Measurements from ENCODE around the gene HOXB6.
A peak's percentile ranks its signal among the peaks of the same experiment; 100 is the strongest.

HOXB6 gene

DNA sequence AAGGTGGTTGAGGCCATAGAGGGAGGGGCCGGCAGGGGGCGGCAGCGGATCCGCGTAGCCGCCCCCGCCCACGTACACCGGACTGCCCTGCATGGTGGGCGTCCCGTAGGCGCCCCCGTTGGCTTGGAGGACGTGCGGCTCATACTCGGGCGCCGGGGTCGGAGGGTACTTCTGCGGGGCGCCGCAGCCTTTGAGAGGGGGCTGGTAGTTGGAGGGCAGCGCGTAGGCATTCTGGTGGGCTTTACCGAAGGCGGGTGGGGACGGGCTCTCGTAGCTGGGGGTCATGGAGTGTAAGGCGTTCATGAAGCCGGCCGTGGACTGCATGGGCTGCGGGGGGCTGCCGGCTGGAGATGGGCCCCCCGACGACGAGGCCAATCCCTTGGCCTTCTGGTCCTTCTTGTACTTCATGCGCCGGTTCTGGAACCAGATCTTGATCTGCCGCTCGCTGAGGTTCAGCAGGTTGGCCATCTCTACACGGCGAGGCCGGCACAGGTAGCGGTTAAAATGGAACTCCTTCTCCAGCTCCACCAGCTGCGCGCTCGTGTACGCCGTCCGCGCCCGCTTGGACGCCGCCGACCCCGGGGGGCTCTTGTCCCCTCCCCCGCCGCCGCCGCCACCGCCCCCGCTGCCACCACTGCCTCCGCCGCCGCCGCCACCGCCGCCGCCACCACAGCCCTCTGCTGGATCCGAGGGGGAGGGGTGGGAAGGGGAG, 54.1 kb downstream of the HOXB6 start:
- H3K4me1 ChIP-seq (ENCODE audit: control extremely low read depth in 1 of 4, control insufficient read depth in 4 of 4, insufficient read depth in 4 of 4, low read length in 3 of 4), result peaks cover 15 to 60% (median 46%) of the 10 kb centered on the region in 4 experiments
- CTCF ChIA-PET, result interaction anchor here (1.5 to 2.1 kb wide), 2 partner anchors 9 to 37 kb away, joined by 3 to 5 read pairs; no protein-coding TSS in a partner anchor
- H3K9me3 ChIP-seq (ENCODE audit: control extremely low read depth in 1 of 5, control insufficient read depth in 4 of 5, insufficient read depth in 2 of 5, low read depth in 1 of 5, low read length in 4 of 5), result no peaks in the 10 kb centered on the region
- no peak overlapping the region for H3K4me3 ChIP-seq (ENCODE audit: control insufficient read depth in 1 of 7, extremely low read depth in 1 of 7, insufficient read depth in 4 of 7, low read depth in 2 of 7, low read length in 6 of 7)
- H3K27me3 ChIP-seq (replicated peaks in 2 of 5; ENCODE audit: control insufficient read depth in 4 of 5, insufficient read depth in 5 of 5, low read length in 4 of 5), result no peaks in the 10 kb centered on the region
- no peak overlapping the region for H3K27ac ChIP-seq (ENCODE audit: insufficient read depth in 1 of 2, low read depth in 1 of 2, low read length in 2 of 2, poor library complexity in 1 of 2, severe bottlenecking in 2 of 2)
- POLR2A ChIA-PET, result no interaction called here
- H3K36me3 ChIP-seq (ENCODE audit: control insufficient read depth in 4 of 4, insufficient read depth in 4 of 4, low read length in 3 of 4), result peaks cover 5 to 42% (median 24%) of the 10 kb centered on the region in 4 experiments
- DNase-seq, result no peak
- WGBS (ENCODE audit: insufficient coverage), result 98% methylated on average over 45 of the region's 70 CpGs

DNA sequence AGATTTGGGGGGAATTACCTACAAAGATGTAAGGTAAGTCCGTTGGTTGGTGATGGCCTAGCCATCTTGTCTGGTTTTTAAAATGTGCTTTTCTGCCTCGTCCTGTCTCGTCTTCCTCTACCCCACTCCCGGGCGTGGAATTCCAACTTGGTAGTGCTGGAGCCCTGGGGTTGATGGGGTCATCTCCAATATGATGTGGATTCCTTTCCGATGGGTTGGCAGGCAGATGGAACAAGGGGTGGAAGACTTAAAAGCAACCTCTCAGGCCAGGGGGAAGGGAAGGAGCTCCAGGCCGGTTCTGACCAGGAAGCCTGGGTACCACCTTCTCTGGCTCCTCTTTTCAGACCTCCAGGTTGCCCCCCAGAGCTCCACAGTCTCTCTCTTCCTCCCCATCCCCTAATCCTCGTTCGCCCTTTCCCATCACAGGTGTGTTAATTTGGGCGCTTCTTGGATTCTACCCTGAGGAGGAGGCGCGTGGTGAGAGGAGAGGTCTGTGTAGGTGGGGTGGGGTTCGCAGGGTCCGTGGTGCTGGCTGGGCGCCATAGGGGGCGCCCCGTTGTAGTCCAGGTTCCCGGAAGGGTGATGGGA, 54.8 kb downstream of the HOXB6 start:
- H3K27me3 ChIP-seq (replicated peaks in 2 of 5; ENCODE audit: control insufficient read depth in 4 of 5, insufficient read depth in 5 of 5, low read length in 4 of 5), result no peaks in the 10 kb centered on the region
- WGBS (ENCODE audit: insufficient coverage), result 100% methylated on average over 14 of the region's 18 CpGs
- no peak overlapping the region for H3K4me3 ChIP-seq (ENCODE audit: control insufficient read depth in 1 of 7, extremely low read depth in 1 of 7, insufficient read depth in 4 of 7, low read depth in 2 of 7, low read length in 6 of 7)
- H3K36me3 ChIP-seq (ENCODE audit: control insufficient read depth in 4 of 4, insufficient read depth in 4 of 4, low read length in 3 of 4), result peaks cover 5 to 42% (median 24%) of the 10 kb centered on the region in 4 experiments
- H3K27ac ChIP-seq (ENCODE audit: insufficient read depth in 1 of 2, low read depth in 1 of 2, low read length in 2 of 2, poor library complexity in 1 of 2, severe bottlenecking in 2 of 2), result no peak overlapping the region
- DNase-seq, result no peak
- ChIA-PET POLR2A (no interaction called here), CTCF (interaction anchor here (1.5 to 2.1 kb wide), 6 partner anchors 10 to 68 kb away, joined by 3 to 9 read pairs (median 4); no protein-coding TSS in a partner anchor)
- H3K9me3 ChIP-seq (ENCODE audit: control extremely low read depth in 1 of 5, control insufficient read depth in 4 of 5, insufficient read depth in 2 of 5, low read depth in 1 of 5, low read length in 4 of 5), result no peaks in the 10 kb centered on the region
- peaks cover 21 to 62% (median 47%) of the 10 kb centered on the region in 4 experiments for H3K4me1 ChIP-seq (ENCODE audit: control extremely low read depth in 1 of 4, control insufficient read depth in 4 of 4, insufficient read depth in 4 of 4, low read length in 3 of 4)

DNA sequence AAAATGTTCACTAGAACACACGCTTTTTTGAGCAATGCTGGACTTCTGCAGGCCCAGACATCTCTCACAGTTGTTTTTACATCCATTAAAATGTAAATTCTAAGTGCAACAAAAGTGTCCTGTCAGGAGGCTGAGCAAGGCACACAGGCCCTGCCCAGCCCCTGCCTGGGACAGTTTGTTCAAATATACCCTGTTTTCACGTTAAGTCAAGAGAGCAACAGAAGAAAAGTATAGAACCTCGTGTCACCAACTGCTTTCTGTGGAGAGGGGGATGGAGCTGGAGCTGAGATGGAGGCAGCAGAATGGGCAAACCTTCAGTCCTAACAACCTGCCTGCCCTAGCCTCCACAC, 55.5 kb downstream of the HOXB6 start:
- ChIA-PET CTCF (interaction anchor here (0.7 to 3.6 kb wide), 11 partner anchors 8 to 67 kb away, joined by 3 to 16 read pairs (median 5); partner anchors contain the start of gene HOXB5), POLR2A (interaction anchor here (0.7 to 0.8 kb wide), 2 partner anchors 8 to 15 kb away, joined by 3 read pairs; no protein-coding TSS in a partner anchor)
- Histone ChIP-seq H3K27me3 (replicated peaks in 2 of 5; ENCODE audit: control insufficient read depth in 4 of 5, insufficient read depth in 5 of 5, low read length in 4 of 5) (no peaks in the 10 kb centered on the region), H3K36me3 (ENCODE audit: control insufficient read depth in 4 of 4, insufficient read depth in 4 of 4, low read length in 3 of 4) (peaks cover 5 to 37% (median 23%) of the 10 kb centered on the region in 4 experiments), H3K4me3 (ENCODE audit: control insufficient read depth in 1 of 7, extremely low read depth in 1 of 7, insufficient read depth in 4 of 7, low read depth in 2 of 7, low read length in 6 of 7) (no peak overlapping the region), H3K4me1 (ENCODE audit: control extremely low read depth in 1 of 4, control insufficient read depth in 4 of 4, insufficient read depth in 4 of 4, low read length in 3 of 4) (peaks cover 22 to 58% (median 45%) of the 10 kb centered on the region in 4 experiments), H3K27ac (ENCODE audit: insufficient read depth in 1 of 2, low read depth in 1 of 2, low read length in 2 of 2, poor library complexity in 1 of 2, severe bottlenecking in 2 of 2) (peak overlapping the region in 1 of 2 experiments; percentile 95), H3K9me3 (ENCODE audit: control extremely low read depth in 1 of 5, control insufficient read depth in 4 of 5, insufficient read depth in 2 of 5, low read depth in 1 of 5, low read length in 4 of 5) (no peaks in the 10 kb centered on the region)
- 80% methylated on average over 1 of the region's 3 CpGs for WGBS (ENCODE audit: insufficient coverage)
- DNase-seq, result no peak

DNA sequence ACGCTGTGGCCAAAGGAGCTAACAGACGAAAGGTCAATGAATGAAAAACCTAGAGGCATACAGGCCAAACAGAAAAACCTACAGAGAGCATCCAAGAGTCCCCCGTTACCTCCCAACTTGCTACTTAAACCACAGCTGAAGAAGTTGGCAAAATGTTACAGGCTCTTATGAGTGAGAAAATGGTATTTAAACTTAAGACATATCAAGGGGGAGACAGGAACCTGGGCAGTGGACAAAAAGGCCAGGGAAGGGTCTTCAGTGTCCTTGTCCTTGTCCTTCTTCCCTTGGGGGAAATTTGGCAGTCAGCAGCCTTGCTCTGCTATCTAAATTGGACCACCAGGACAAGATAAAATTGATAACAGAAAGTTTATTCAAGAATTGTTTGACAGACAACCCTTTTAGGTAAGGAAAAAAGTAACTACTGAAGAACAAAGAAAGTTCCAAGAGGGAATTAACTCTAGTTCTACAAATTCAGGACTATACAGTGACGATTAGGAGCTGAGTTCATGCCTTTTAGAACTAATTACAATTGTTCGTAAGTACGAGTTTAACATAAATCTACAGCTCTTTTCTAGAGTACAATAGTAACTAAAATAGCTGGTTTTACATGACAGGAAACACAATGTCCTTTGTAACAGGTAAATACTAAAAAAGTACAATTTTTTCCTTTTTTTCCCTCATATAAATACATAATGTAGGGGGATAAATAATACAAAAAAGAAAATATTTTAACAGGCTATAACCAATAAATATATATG, 56.1 kb downstream of the HOXB6 start:
- peak overlapping the region in 1 of 2 experiments; percentile 95 for H3K27ac ChIP-seq (ENCODE audit: insufficient read depth in 1 of 2, low read depth in 1 of 2, low read length in 2 of 2, poor library complexity in 1 of 2, severe bottlenecking in 2 of 2)
- H3K27me3 ChIP-seq (replicated peaks in 2 of 5; ENCODE audit: control insufficient read depth in 4 of 5, insufficient read depth in 5 of 5, low read length in 4 of 5), result no peaks in the 10 kb centered on the region
- no peaks in the 10 kb centered on the region for H3K9me3 ChIP-seq (ENCODE audit: control extremely low read depth in 1 of 5, control insufficient read depth in 4 of 5, insufficient read depth in 2 of 5, low read depth in 1 of 5, low read length in 4 of 5)
- peak overlapping the region in 3 of 7 experiments; percentile 12 to 68 (median 19) for H3K4me3 ChIP-seq (ENCODE audit: control insufficient read depth in 1 of 7, extremely low read depth in 1 of 7, insufficient read depth in 4 of 7, low read depth in 2 of 7, low read length in 6 of 7)
- H3K4me1 ChIP-seq (ENCODE audit: control extremely low read depth in 1 of 4, control insufficient read depth in 4 of 4, insufficient read depth in 4 of 4, low read length in 3 of 4), result peaks cover 22 to 58% (median 47%) of the 10 kb centered on the region in 4 experiments
- POLR2A ChIA-PET, result interaction anchor here (0.7 to 0.8 kb wide), 2 partner anchors 8 to 16 kb away, joined by 3 read pairs; no protein-coding TSS in a partner anchor
- DNase-seq, result peak in 1 of 3 donors; percentile 53
- peaks cover 2 to 36% (median 23%) of the 10 kb centered on the region in 4 experiments for H3K36me3 ChIP-seq (ENCODE audit: control insufficient read depth in 4 of 4, insufficient read depth in 4 of 4, low read length in 3 of 4)
- WGBS (ENCODE audit: insufficient coverage), result 50% methylated on average over 2 of the region's 6 CpGs
- CTCF ChIA-PET, result interaction anchor here (0.7 to 3.6 kb wide), 12 partner anchors 9 to 67 kb away, joined by 3 to 16 read pairs (median 4); partner anchors contain the start of gene HOXB5

DNA sequence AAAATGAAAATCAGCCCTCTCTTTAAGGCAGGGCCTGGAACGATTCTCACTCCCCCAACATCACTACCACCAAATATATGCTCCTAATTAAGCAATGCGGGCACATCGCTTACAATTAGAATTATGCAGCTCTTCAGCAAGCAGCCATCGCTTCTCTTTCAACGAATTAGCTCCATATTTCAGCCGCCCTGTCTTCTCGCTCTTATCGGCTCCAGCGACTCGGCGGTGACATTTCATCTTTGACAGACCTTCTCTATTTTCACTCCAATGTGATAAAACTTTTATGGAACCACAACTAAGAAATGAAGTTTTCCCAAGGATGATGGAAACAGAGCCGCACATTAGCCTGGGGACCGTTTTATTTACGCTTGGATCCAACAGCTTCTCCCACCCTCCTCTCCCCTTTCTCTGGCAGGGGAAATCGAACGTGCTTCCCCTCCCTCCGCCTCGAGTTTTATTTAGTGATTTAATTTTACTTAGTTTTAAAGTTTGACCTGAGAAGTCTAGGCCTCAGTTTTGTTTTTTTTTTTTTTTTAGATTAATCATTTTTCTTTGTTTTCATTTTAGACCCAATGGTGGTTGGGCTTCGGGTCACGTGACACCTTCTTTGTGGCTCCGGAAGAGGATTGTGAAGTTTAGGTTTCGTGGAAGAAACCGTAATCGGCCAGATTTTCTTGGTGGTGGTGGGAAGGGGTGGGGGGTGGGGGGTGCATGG, 56.8 kb downstream of the HOXB6 start:
- no peaks in the 10 kb centered on the region for H3K27me3 ChIP-seq (replicated peaks in 2 of 5; ENCODE audit: control insufficient read depth in 4 of 5, insufficient read depth in 5 of 5, low read length in 4 of 5)
- peak; percentile 57 to 75 (median 74) for DNase-seq
- H3K4me3 ChIP-seq (ENCODE audit: control insufficient read depth in 1 of 7, extremely low read depth in 1 of 7, insufficient read depth in 4 of 7, low read depth in 2 of 7, low read length in 6 of 7), result peak overlapping the region in 5 of 7 experiments; percentile 30 to 68 (median 49)
- no peaks in the 10 kb centered on the region for H3K9me3 ChIP-seq (ENCODE audit: control extremely low read depth in 1 of 5, control insufficient read depth in 4 of 5, insufficient read depth in 2 of 5, low read depth in 1 of 5, low read length in 4 of 5)
- WGBS (ENCODE audit: insufficient coverage), result 5% methylated on average over 14 of the region's 24 CpGs
- H3K4me1 ChIP-seq (ENCODE audit: control extremely low read depth in 1 of 4, control insufficient read depth in 4 of 4, insufficient read depth in 4 of 4, low read length in 3 of 4), result peaks cover 22 to 56% (median 47%) of the 10 kb centered on the region in 4 experiments
- ChIA-PET POLR2A (no interaction called here), CTCF (interaction anchor here (0.6 to 3.6 kb wide), 15 partner anchors 9 to 67 kb away, joined by 3 to 16 read pairs (median 4); no protein-coding TSS in a partner anchor)
- peaks cover 2 to 35% (median 21%) of the 10 kb centered on the region in 4 experiments for H3K36me3 ChIP-seq (ENCODE audit: control insufficient read depth in 4 of 4, insufficient read depth in 4 of 4, low read length in 3 of 4)
- H3K27ac ChIP-seq (ENCODE audit: insufficient read depth in 1 of 2, low read depth in 1 of 2, low read length in 2 of 2, poor library complexity in 1 of 2, severe bottlenecking in 2 of 2), result peak overlapping the region; percentile 28 to 95

Data from common myeloid progenitor, CD34-positive (primary cell).